Skeletal muscle tissue (tissue), 4 donors: ENCODE measurements around the gene ZNF484. TPM values are rescaled to one million over a fixed set of nuclear protein-coding genes. Genes with fewer than 3 reads are reported as not detected.
"Not testable (repeated sequence)": the region's sequence is repeated elsewhere in the genome, so short reads cannot be mapped to it uniquely, and the experiment has no call there.

Experiments
- H3K27ac ChIP-seq: one replicate; pipeline ENCODE4 v1.7.0; 2013; ENCODE audit warnings: mild to moderate bottlenecking, low read depth, low read length, inconsistent platforms
- H3K27me3 ChIP-seq, 3 donors: one replicate each; pipeline ENCODE4 v1.7.0; 2013; ENCODE audit warnings: low read length in 3 of 3; ENCODE audit not compliant: control insufficient read depth in 3 of 3, insufficient read depth in 3 of 3
- H3K36me3 ChIP-seq, 3 donors: one replicate each; pipeline ENCODE4 v1.7.0; 2013; ENCODE audit warnings: low read length in 3 of 3; ENCODE audit not compliant: control insufficient read depth in 3 of 3, insufficient read depth in 3 of 3
- H3K4me1 ChIP-seq, 3 donors: one replicate each; pipeline ENCODE4 v1.7.0; 2013; ENCODE audit warnings: low read length in 3 of 3, mild to moderate bottlenecking in 3 of 3; ENCODE audit not compliant: control insufficient read depth in 3 of 3, insufficient read depth in 3 of 3
- H3K4me3 ChIP-seq, 3 donors: one replicate each; pipeline ENCODE4 v1.7.0; 2013; ENCODE audit warnings: low read length in 3 of 3
- H3K9ac ChIP-seq, 3 donors: one replicate each; pipeline ENCODE4 v1.7.0; 2013; ENCODE audit warnings: low read length in 3 of 3, mild to moderate bottlenecking in 3 of 3, moderate library complexity in 2 of 3, low read depth in 1 of 3
- H3K9me3 ChIP-seq, 3 donors: one replicate each; pipeline ENCODE4 v1.7.0; 2013; ENCODE audit warnings: low read length in 3 of 3; ENCODE audit not compliant: control insufficient read depth in 3 of 3
- total RNA-seq: library from RNA; depleted of rRNA; stranded (reverse); fragments of >200 nt; gene quantifications from one replicate; pipeline ENCODE4 v1.2.3, GENCODE V29; 2014
- donor health status: Osteomylitis.

ZNF484 gene
- total RNA-seq, 1 donor from 2014 or later = 13.6 TPM

DNA sequence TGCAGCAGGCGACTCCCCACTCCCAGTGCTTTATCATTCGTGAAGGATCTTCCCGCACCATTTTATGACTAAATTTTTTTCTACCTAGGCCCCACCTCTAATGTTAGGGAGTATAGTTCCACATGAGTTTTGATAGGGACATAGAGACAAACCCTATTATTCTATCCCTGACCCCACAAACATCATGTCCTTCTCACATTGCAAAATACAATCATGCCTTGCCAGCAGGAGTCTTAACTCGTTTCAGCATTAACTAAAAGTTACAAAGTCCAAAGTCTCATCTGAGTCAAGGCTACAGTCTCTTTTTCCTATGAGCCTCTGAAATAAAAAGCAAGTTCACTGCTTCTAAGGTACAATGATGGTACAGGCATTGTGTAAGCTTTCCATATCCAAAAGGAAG, 14.4 kb upstream of the ZNF484 start:
- H3K4me3 ChIP-seq, H3K36me3 ChIP-seq, H3K27ac ChIP-seq, H3K9me3 ChIP-seq, H3K4me1 ChIP-seq, H3K27me3 ChIP-seq, H3K9ac ChIP-seq: not testable (repeated sequence)

DNA sequence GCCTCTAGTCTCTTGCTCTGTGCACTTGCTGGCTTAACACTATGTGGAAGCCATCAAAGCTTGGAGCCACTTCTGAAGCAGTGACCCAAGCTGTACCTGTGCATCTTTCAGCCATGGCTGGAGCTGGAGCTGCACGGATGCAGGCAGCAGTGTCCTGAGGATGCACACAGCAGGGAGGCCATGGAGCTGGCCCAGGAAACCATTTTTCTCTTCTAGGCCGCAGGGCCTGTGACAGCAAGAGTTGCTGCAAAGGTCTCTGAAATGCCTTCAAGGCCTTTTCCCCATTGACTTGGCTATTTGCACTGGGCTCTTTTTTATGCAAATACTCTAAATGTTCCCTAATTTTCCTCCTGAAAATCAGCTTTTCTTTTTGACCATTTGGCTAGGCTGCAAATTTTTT, 12.9 kb upstream of the ZNF484 start:
- Histone ChIP-seq H3K9ac (no peak overlapping the region), H3K27me3 (peaks cover 0 to 2% (median 0%) of the 10 kb centered on the region in 3 donors), H3K4me3 (no peak overlapping the region), H3K36me3 (no peaks in the 10 kb centered on the region), H3K9me3 (no peaks in the 10 kb centered on the region), H3K27ac (no peak overlapping the region), H3K4me1 (no peaks in the 10 kb centered on the region)

DNA sequence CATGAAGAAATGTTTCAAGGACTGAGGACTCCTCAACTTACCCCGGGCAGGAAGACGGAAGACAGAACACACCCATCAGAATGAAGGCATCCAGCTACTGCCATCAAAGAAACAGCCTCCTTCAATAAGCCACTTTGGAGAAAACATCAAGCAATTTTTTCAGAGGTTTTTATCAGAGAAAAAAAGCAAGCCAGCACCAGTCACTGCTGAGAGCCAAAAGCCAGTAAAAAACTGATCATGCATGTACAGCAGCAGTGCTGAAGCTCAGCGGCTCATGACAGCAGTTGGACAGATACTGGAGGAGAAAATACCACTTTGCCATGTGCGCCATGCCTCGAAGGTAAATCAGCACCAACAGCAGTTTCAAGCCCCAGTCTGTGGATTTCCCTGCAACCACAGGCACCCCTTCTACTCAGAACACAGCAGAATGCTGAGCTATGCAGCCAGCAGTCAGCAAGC, 10.1 kb upstream of the ZNF484 start:
- no peaks in the 10 kb centered on the region for H3K9me3 ChIP-seq
- H3K4me3 ChIP-seq = no peak overlapping the region
- H3K36me3 ChIP-seq = no peaks in the 10 kb centered on the region
- H3K9ac ChIP-seq = no peak overlapping the region
- no peaks in the 10 kb centered on the region for H3K4me1 ChIP-seq
- no peak overlapping the region for H3K27ac ChIP-seq
- H3K27me3 ChIP-seq = peaks cover 0 to 2% (median 0%) of the 10 kb centered on the region in 3 donors

DNA sequence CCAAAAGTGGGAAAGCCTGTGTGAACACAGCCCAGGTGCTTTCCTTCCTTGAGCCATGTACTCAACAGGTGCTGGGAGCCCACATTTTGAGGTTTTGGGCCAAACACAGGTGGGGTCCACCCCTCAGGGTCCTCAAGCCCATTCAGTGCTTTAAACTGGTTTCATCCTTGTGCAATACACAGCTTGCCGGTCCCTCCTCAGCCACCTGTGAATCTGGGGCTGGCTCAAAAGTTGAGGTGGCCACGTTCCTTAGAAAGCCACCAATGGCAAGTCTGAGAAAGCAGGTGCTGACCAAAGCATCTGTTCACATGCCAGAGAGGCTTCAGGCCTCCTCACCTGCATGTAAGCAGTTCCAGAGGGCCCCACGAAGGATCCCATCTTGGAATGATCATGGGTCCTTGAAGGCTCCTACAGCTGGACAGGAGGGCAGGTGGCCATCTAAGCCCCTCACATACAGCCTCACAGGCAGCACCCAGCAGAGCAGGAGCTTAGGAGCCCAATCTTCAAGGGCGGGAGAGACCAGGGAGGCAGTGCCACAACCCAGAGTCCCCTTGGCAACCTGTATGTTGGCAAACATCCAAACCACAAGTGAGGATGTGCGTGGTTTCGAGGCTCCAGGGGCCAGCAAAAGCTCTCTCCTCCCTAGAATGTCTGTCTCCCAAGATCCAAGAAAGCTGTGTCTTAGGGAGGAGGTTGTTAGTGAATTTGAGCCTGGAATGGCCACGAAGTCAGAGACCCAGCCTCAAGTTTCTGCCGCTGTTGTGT, 9.2 kb upstream of the ZNF484 start:
- not testable (repeated sequence) for H3K9ac ChIP-seq, H3K4me1 ChIP-seq, H3K27ac ChIP-seq

DNA sequence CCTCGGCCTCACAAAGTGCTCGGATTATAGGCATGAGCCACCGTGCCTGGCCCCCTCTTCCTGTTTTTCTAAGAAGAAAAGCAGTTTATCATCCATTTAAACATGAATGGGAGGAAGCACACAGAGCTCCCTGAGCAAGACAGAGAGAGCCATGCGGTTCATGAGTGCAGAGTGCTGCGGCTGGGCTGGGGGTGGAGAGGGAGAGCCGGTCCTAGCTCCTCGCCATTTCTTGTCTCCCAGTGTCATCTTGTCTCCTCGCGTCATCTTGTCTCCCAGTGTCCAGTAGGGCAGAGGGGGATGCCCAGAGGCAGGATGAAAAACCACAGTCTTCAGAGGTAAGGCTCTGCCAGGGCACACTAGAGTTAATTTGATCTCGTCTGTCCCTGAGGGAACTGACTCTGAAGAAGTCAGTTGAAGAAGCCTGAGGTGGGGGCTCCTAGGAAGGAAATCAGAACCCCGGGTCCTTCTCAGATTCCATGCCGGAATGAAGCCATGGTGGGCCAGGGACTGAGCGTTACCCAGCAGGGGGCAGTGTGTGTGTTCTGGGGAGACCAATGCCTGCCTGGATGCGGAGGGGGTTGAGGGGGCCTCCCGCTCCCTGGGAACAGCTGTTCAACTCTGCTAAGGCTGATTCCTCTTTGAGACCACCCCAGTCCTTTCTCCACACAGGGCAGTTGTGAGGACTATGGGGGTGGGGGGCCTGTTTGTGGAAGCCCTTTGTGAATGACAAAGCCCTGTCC, 6.0 kb upstream of the ZNF484 start:
- not testable (repeated sequence) for H3K4me1 ChIP-seq, H3K9ac ChIP-seq, H3K4me3 ChIP-seq, H3K27me3 ChIP-seq, H3K9me3 ChIP-seq, H3K36me3 ChIP-seq, H3K27ac ChIP-seq

More for the DNA sequence above, 9.2 kb upstream of the ZNF484 start:
- not testable (repeated sequence) for H3K9me3 ChIP-seq, H3K4me3 ChIP-seq, H3K27me3 ChIP-seq, H3K36me3 ChIP-seq

GRCh38 chr9:92882276-92882675, 4.4 kb upstream of the ZNF484 start:
- peaks cover 0 to 3% (median 0%) of the 10 kb centered on the region in 3 donors for H3K4me1 ChIP-seq
- H3K27ac ChIP-seq = no peak overlapping the region
- no peaks in the 10 kb centered on the region for H3K27me3 ChIP-seq
- H3K4me3 ChIP-seq = no peak overlapping the region
- no peak overlapping the region for H3K9ac ChIP-seq
- no peaks in the 10 kb centered on the region for H3K36me3 ChIP-seq
- no peaks in the 10 kb centered on the region for H3K9me3 ChIP-seq

DNA sequence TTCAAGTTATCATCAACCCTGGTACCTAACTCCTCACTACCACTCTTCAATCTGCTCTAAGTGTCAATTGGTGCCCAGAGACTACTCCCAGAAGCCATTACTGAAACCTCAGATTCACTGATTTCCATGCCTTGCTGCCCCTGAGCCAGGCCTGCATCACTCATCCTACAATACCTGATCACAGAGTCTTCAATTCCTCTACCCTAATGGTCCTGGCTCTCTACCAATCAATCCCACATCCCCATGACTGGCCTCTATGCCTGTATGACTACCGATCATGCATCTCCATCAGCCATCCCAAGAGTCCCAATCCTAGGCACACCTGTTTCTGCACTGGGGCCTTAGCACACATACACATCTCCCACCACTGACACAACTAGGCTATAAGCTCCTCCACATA, 2.5 kb downstream of the ZNF484 start:
- Histone ChIP-seq H3K27me3 (no peaks in the 10 kb centered on the region), H3K27ac (no peak overlapping the region), H3K9ac (no peak overlapping the region)

DNA sequence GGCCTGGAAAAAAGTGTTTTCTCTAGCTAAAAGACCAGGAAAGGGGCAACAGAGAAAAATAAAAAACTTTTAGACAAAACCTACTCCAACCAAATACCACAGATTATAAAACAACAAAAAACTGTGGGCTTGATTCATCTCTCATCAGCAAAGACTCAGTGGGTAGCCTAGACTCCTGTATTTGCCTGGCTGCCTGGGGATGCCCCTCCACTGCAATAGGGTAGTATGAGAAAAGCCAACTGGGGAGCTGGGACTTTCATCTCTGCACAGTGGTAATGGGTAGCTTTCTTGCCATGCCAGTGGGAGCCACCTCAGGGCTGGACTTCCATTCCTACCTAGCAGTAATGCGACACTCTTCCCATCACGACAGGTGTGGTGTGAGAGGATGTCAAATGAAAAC, 7.5 kb downstream of the ZNF484 start:
- Histone ChIP-seq H3K27ac (no peak overlapping the region), H3K36me3 (peaks cover 0 to 7% (median 3%) of the 10 kb centered on the region in 3 donors), H3K4me1 (peaks cover 2 to 5% (median 3%) of the 10 kb centered on the region in 3 donors)

More for the DNA sequence above, 2.5 kb downstream of the ZNF484 start:
- Histone ChIP-seq H3K4me3 (no peak overlapping the region), H3K9me3 (no peaks in the 10 kb centered on the region), H3K36me3 (peaks cover 0 to 4% (median 2%) of the 10 kb centered on the region in 3 donors), H3K4me1 (peaks cover 0 to 6% (median 0%) of the 10 kb centered on the region in 3 donors)

GRCh38 chr9:92866600-92866999, 11.2 kb downstream of the ZNF484 start:
- not testable (repeated sequence) for H3K4me3 ChIP-seq, H3K9me3 ChIP-seq, H3K9ac ChIP-seq, H3K27me3 ChIP-seq, H3K36me3 ChIP-seq, H3K27ac ChIP-seq, H3K4me1 ChIP-seq

More for the DNA sequence above, 7.5 kb downstream of the ZNF484 start:
- Histone ChIP-seq H3K27me3 (no peaks in the 10 kb centered on the region), H3K4me3 (no peak overlapping the region), H3K9me3 (no peaks in the 10 kb centered on the region), H3K9ac (no peak overlapping the region)

DNA sequence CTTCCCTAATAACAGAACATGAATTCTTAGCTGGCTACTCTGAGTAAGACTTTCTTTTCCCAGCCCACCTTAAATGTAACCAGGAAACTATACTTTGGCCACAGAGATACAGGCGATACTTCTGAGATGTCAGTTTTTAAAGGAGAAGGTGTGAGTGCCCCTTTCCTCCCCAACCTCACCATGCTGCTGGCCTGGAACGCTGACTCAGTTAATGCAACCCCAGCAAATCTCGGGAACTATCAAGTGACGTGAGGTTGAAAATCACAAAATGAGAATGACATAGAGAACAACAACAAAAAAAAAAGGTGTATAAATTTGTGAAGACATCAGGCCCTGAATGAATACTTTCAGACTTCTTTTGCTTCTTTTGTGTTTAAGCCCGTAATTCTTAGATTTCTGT, 13.7 kb downstream of the ZNF484 start:
- Histone ChIP-seq H3K4me3 (no peak overlapping the region), H3K27me3 (no peaks in the 10 kb centered on the region), H3K9ac (no peak overlapping the region), H3K4me1 (peaks cover 2 to 5% (median 3%) of the 10 kb centered on the region in 3 donors), H3K36me3 (peaks cover 2 to 15% (median 5%) of the 10 kb centered on the region in 3 donors), H3K27ac (no peak overlapping the region), H3K9me3 (no peaks in the 10 kb centered on the region)
